Prostate gland (tissue), 2 donors: ENCODE data around the gene RIMOC1. TPM values are rescaled to one million over a fixed set of nuclear protein-coding genes. Genes with fewer than 3 reads are reported as not detected.

Experiments used
- DNase-seq: peaks from one replicate; pipeline ENCODE4 v3.0.0-alpha.2; 2019; ENCODE audit warnings: low spot score
- H3K27ac ChIP-seq, 2 donors: fragments of 200-600 bp; sonication (generic); 2 replicates each; pipeline ENCODE4 v1.5.1; 2017 to 2019
- H3K27me3 ChIP-seq: fragments of 200-600 bp; sonication (generic); replicated peaks from 2 replicates; pipeline ENCODE4 v1.5.1; 2019; ENCODE audit not compliant: insufficient read depth
- H3K36me3 ChIP-seq, 2 donors: fragments of 200-600 bp; sonication (generic); 1 replicate in 1 of 2; 2 replicates in 1 of 2; pipeline versions ENCODE4 v1.5.1 to v1.8.1; 2017 to 2019
- H3K4me1 ChIP-seq: fragments of 200-600 bp; sonication (generic); replicated peaks from 2 replicates; pipeline ENCODE4 v1.5.1; 2019
- H3K4me3 ChIP-seq, 2 donors: fragments of 200-600 bp; sonication (generic); 2 replicates each; pipeline ENCODE4 v1.5.1; 2017 to 2019
- H3K9me3 ChIP-seq: fragments of 200-600 bp; sonication (generic); 2 replicates; pipeline ENCODE4 v1.5.1; 2017
- CTCF ChIP-seq, 4 experiments: fragments of 200-600 bp in 2 of 4; fragments of 450-650 bp in 2 of 4; sonication (generic) in 2 of 4; IDR thresholded peaks; 1 replicate in 3 of 4; 2 replicates in 1 of 4; pipeline ENCODE4 v1.5.1; 2016 to 2019; ENCODE audit warnings: antibody characterized with exemption in 4 of 4, mild to moderate bottlenecking in 2 of 4, moderate library complexity in 2 of 4
- POLR2A ChIP-seq: fragments of 450-650 bp; IDR thresholded peaks from one replicate; pipeline ENCODE4 v1.6.1; 2016; ENCODE audit warnings: antibody characterized with exemption, mild to moderate bottlenecking
- POLR2AphosphoS5 ChIP-seq: sonication (generic); formaldehyde crosslinking; IDR thresholded peaks from one replicate; pipeline ENCODE4 v1.6.1; 2017; ENCODE audit warnings: antibody characterized with exemption
- WGBS: methylation state at CpG from one replicate; pipeline ENCODE4 v1.1.5; 2018; 5-methylcytosine and 5-hydroxymethylcytosine counted together
- intact Hi-C: fragments of 100-400 bp; cut with DNase I; formaldehyde crosslinking; loops from one replicate; pipeline ENCODE4 v1.14.2; 2022
- total RNA-seq, 2 donors: library from RNA; depleted of rRNA; stranded (reverse); fragments of >200 nt; gene quantifications; one replicate each; pipeline ENCODE4 v1.1.0, GENCODE V29; 2016

RIMOC1 gene
- total RNA-seq, 2 donors from 2014 or later = 18.1 to 20.5 TPM

- H3K4me1 ChIP-seq = no peaks in the 10 kb centered on the region
- no peaks in the 10 kb centered on the region for H3K36me3 ChIP-seq
- 2% methylated on average over 44 of the region's 60 CpGs for WGBS
- DNase-seq = peak; percentile 74
- H3K4me3 ChIP-seq = peak within 1 kb of the TSS; percentile 80 to 82
- H3K27ac ChIP-seq = peak within 1 kb of the TSS; percentile 94 to 97
- peak; percentile 30 for TF ChIP-seq POLR2A
- peak in 3 of 4 experiments; percentile 42 to 57 (median 54) for TF ChIP-seq CTCF (IDR thresholded peaks at IDR 0.05)
- TF ChIP-seq POLR2AphosphoS5 = peak; percentile 63
- H3K9me3 ChIP-seq = no peaks in the 10 kb centered on the region
- intact Hi-C loops = loop anchor here (2.0 kb wide), 1 partner anchor 68 kb away; no protein-coding TSS in a partner anchor
- no peaks in the 10 kb centered on the region for H3K27me3 ChIP-seq
These were observed 20.9 kb downstream of the RIMOC1 start, which contains the start of gene FBXO4 for GRCh38 chr5:41924872-41925554. Gene FBXO4 (plus strand): TSS chr5:41925281. CDS start chr5:41925310, 29 bp downstream.

- Histone ChIP-seq H3K27ac (peak overlapping the region; percentile 94 to 97), H3K4me1 (no peaks in the 10 kb centered on the region), H3K27me3 (no peaks in the 10 kb centered on the region), H3K9me3 (no peaks in the 10 kb centered on the region), H3K4me3 (peak overlapping the region; percentile 80 to 82), H3K36me3 (no peaks in the 10 kb centered on the region)
- no peak for TF ChIP-seq POLR2A
- TF ChIP-seq POLR2AphosphoS5 = no peak
- TF ChIP-seq CTCF (IDR thresholded peaks at IDR 0.05) = no peak
- DNase-seq = peak; percentile 29
- WGBS = 3% methylated on average over 12 of the region's 18 CpGs
- intact Hi-C loops = loop anchor here (2.0 kb wide), 1 partner anchor 69 kb away; no protein-coding TSS in a partner anchor
These were observed 21.4 kb downstream of the RIMOC1 start for GRCh38 chr5:41925555-41925951.

- Histone ChIP-seq H3K27me3 (no peaks in the 10 kb centered on the region), H3K4me1 (no peaks in the 10 kb centered on the region), H3K36me3 (no peaks in the 10 kb centered on the region), H3K9me3 (no peaks in the 10 kb centered on the region), H3K4me3 (no peak overlapping the region), H3K27ac (no peak overlapping the region)
- intact Hi-C loops = no loop called here
- TF ChIP-seq CTCF (IDR thresholded peaks at IDR 0.05) (no peak), POLR2AphosphoS5 (no peak), POLR2A (no peak)
- over 99% methylated on average over 4 of the region's 4 CpGs for WGBS
- DNase-seq = no peak
These were observed 23.5 kb downstream of the RIMOC1 start for GRCh38 chr5:41927604-41928003.

- no peak overlapping the region for H3K4me3 ChIP-seq
- H3K27me3 ChIP-seq = no peaks in the 10 kb centered on the region
- no peaks in the 10 kb centered on the region for H3K4me1 ChIP-seq
- intact Hi-C loops = no loop called here
- no peak for DNase-seq
- TF ChIP-seq POLR2A (no peak), CTCF (IDR thresholded peaks at IDR 0.05) (no peak), POLR2AphosphoS5 (no peak)
- H3K27ac ChIP-seq = no peak overlapping the region
- H3K9me3 ChIP-seq = no peaks in the 10 kb centered on the region
- no peaks in the 10 kb centered on the region for H3K36me3 ChIP-seq
These were observed 24.9 kb downstream of the RIMOC1 start for GRCh38 chr5:41929035-41929434.

- Histone ChIP-seq H3K27me3 (no peaks in the 10 kb centered on the region), H3K9me3 (no peaks in the 10 kb centered on the region), H3K36me3 (no peaks in the 10 kb centered on the region), H3K27ac (no peak overlapping the region), H3K4me3 (no peak overlapping the region), H3K4me1 (no peaks in the 10 kb centered on the region)
- TF ChIP-seq CTCF (IDR thresholded peaks at IDR 0.05) = no peak
- no peak for TF ChIP-seq POLR2AphosphoS5
- TF ChIP-seq POLR2A = no peak
- no peak for DNase-seq
- WGBS = 94% methylated on average over 2 of the region's 2 CpGs
- intact Hi-C loops = no loop called here
These were observed 28.6 kb downstream of the RIMOC1 start for GRCh38 chr5:41932770-41933169.
